ENCODE data around the gene C1orf21.

C1orf21 gene

DNA sequence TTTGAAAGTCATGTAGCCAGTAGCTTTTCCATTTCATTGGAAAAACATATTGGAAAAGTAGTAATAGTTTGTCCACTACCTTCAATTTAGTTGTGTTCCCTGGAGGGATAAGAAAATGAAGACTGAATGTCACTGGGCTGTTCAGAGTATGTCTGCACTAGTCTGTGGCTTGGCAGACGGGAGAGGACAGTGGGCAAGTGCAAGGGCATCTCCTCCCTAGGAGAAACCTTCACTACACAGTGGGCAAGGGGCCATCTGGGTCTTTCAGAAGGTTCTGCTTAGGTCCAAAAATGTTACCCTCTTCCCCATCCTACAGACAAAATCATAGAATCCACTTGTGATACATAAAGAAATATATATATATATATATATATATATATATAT lies 118.1 kb downstream of the C1orf21 start:
- TF ChIP-seq GATA3 (IDR thresholded peaks at IDR 0.05; ENCODE audit: low read depth, low read length), result no peak

DNA sequence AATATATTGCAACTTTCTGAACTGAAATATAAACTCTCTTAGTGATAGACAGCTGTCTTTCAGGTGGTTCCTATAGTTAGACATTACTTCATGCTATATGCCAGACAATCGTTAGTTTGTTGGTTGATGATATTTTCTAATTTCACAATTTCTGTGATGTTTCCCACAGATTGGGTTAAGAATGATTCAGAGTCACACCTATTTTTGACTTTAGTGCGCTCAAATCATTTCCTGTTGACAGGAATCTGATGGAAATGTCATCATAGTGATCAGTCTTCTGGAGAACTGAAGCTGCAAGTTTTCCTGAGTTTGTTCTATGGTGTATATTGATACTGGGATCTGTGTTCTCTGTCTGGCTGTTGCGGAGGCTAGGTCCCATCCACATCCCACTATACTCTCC lies 119.7 kb downstream of the C1orf21 start:
- TF ChIP-seq GATA2 (IDR thresholded peaks at IDR 0.05; ENCODE audit: low read depth, low read length), result no peak
- no peak for TF ChIP-seq GATA3 (IDR thresholded peaks at IDR 0.05; ENCODE audit: low read depth, low read length)

DNA sequence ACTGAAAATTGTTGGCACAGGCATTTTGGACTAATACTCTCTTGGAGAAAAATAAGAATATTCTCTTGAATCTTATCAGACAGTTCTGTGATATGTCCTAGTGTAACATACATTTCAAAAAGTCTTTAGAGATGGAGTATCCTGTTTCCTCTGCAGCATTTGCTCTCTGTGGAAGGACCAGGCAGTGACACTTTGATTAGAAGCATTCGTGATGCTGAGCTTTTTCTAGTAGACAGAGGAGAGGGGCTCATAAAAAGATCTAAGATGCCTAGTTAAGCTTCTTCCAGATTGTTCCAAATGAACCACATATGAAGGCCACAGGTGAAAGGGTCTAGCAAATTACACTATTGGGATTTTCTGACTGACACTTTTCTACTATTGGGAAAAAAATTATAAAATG lies 120.3 kb downstream of the C1orf21 start:
- no peak for TF ChIP-seq GATA2 (IDR thresholded peaks at IDR 0.05; ENCODE audit: low read depth, low read length)
- no peak for TF ChIP-seq GATA3 (IDR thresholded peaks at IDR 0.05; ENCODE audit: low read depth, low read length)

DNA sequence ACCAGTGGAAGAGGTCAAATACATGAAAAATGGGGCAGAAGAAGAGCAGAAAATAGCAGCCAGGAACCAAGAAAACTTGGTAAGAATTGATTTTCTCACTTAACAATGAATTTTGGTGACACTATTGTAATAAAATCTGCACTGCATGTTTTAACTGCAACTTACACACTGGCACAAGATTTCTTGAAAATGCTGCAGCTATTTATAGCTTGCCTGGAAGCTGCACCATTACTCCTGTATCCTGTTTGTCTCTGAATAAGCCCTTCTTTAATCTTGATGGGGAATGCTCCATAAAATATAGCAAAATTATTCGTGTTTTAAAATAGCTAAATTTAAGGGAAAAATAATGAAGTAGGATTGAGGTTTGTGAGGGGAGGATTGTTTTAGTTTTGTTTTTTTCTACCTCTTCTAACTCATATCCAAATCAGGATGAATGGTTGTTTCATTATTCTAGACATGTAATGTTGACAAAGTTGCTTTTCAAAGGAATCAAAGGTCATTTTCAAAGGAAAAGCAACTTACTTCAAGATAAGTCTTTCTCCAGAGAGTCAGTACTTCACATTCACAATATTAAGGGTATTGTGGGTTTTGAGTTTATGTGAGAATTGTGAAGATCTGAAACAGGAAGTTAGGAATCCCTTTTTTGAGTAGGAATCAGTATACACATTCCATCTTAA lies 120.9 kb downstream of the C1orf21 start:
- no peak for TF ChIP-seq GATA3 (IDR thresholded peaks at IDR 0.05; ENCODE audit: low read depth, low read length)
- TF ChIP-seq GATA2 (IDR thresholded peaks at IDR 0.05; ENCODE audit: low read depth, low read length), result no peak

DNA sequence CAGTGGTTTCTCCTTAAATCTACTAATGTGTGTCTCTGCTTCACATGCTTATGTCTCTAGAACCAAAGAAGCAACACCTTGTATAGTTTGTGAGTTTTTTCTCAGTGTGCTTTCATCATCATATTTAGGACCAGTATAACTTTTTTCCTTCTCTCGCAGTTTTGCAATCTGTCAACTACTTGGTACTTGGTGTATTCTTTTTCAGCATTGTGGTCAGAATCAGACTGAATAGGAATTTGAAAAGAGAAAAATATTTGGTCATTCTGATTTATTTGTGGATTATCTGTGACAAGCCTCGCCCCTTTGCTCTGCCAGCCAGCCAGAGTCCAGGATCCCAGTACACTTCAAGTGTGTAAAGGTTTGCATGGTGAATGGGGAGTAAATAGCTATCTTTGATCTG lies 122.3 kb downstream of the C1orf21 start:
- no peak for TF ChIP-seq GATA3 (IDR thresholded peaks at IDR 0.05; ENCODE audit: low read depth, low read length)

DNA sequence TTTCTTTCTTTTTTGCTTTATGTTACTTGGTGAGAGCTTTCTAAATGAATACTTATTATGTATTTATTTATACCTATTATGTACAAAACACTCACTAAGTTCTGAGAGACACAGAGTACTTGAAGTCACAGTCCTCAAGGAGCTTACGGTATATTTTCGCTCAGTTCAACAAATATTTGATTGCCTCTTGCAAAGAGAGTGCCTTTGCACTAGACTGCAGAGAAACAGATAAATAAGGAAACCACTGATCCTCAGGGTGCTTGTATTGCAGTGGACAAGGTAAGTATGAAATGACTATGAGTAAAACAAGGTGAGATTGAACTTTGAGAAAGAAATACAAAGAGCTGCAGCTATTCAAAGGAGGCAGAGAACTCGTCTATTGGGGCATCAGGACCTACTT lies 123.3 kb downstream of the C1orf21 start:
- no peak for TF ChIP-seq GATA2 (IDR thresholded peaks at IDR 0.05; ENCODE audit: low read depth, low read length)
- no peak for TF ChIP-seq GATA3 (IDR thresholded peaks at IDR 0.05; ENCODE audit: low read depth, low read length)

DNA sequence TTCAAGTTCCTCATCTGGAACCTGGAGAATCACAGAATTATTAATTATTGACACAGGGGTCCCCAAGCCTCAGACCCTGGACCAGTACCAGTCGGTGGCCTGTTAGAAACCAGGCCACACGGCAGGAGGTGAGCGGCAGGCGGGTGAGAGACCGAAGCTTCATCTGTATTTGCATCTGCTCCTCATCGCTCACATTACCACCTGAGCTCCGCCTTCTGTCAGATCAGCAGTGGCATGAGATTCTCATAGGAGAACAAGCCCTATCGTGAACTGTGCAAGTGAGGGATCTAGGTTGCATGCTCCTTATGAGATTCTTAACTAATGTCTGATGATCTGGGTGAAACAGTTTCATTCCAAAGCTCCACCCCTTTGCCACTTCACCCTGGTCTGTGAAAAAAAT lies 125.9 kb downstream of the C1orf21 start:
- TF ChIP-seq GATA3 (IDR thresholded peaks at IDR 0.05; ENCODE audit: low read depth, low read length) (no peak), GATA2 (IDR thresholded peaks at IDR 0.05; ENCODE audit: low read depth, low read length) (no peak)

DNA sequence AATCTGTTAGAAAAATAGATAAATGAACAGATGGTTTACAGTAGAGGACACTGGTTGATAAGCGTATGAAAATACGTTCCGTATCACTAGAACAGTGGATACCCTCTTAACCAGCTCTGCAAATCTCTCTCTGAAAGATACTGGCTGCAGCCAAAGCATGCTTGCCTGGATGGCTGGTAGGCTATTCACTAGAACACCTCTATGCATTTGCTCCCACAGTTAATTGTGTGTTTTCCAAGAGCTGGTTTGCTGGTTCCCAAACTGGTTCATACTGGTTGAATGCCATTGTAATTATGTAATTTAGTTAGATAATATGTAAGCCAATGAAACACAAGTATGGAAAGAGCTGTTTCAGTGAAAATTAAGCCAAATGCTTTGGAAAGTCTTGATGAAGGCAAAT lies 126.6 kb downstream of the C1orf21 start:
- TF ChIP-seq GATA3 (IDR thresholded peaks at IDR 0.05; ENCODE audit: low read depth, low read length), result no peak
- no peak for TF ChIP-seq GATA2 (IDR thresholded peaks at IDR 0.05; ENCODE audit: low read depth, low read length)

DNA sequence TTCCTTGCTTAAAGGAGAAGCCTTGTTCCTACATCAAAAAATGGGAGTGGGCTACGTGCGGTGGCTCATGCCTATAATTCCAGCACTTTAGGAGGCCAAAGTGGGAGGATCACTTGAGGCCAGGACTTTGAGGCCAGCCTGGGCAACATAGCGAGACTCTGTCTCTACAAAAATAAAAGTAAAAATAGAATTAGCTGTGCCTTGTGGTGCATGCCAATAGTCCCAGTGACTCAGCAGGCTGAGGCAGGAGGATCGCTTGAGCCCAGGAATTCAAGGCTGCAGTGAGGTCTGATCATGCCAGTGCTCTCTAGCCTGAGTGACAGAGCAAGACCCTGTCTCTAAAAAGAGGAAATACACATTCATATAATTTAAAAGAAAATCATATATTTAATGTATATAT lies 127.1 kb downstream of the C1orf21 start:
- TF ChIP-seq GATA3 (IDR thresholded peaks at IDR 0.05; ENCODE audit: low read depth, low read length) (no peak), GATA2 (IDR thresholded peaks at IDR 0.05; ENCODE audit: low read depth, low read length) (no peak)

DNA sequence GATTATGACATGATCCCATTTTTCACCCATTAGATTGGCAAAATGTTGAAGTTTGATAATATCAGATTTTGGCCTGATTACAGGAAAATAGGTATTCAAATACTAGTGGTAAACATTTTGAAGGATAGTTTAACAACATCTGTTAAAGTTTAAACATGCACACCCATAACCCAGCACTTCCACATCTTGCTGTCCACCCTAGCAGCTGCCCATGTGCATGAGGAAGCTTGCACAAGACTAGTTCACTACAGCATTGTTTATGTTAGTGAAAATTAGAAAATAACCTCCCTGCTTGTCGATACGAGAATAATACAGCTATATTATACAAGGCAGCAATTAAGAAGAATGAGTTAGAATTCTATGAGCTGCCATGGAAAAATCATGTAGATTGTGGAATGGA lies 127.6 kb downstream of the C1orf21 start:
- TF ChIP-seq GATA2 (IDR thresholded peaks at IDR 0.05; ENCODE audit: low read depth, low read length) (no peak), GATA3 (IDR thresholded peaks at IDR 0.05; ENCODE audit: low read depth, low read length) (no peak)

DNA sequence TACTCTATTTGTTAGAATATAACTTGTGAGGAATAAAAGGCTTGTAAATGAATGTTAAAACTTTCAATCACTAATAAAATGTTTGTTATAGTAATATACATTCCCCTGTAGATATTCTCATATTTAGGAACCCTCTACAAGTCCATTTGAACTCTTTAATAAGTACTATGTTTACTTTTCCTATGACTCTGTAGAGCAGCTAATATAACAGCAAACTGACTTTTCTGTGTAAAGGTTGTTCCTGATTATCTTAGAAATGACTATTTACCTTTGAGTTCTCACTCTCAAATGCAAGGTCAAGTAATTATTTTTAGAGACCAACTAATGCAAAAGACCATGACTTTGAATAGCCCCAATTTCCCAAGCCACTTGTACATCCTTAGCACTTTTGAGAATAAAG lies 130.3 kb downstream of the C1orf21 start:
- no peak for TF ChIP-seq GATA3 (IDR thresholded peaks at IDR 0.05; ENCODE audit: low read depth, low read length)
- TF ChIP-seq GATA2 (IDR thresholded peaks at IDR 0.05; ENCODE audit: low read depth, low read length), result no peak

DNA sequence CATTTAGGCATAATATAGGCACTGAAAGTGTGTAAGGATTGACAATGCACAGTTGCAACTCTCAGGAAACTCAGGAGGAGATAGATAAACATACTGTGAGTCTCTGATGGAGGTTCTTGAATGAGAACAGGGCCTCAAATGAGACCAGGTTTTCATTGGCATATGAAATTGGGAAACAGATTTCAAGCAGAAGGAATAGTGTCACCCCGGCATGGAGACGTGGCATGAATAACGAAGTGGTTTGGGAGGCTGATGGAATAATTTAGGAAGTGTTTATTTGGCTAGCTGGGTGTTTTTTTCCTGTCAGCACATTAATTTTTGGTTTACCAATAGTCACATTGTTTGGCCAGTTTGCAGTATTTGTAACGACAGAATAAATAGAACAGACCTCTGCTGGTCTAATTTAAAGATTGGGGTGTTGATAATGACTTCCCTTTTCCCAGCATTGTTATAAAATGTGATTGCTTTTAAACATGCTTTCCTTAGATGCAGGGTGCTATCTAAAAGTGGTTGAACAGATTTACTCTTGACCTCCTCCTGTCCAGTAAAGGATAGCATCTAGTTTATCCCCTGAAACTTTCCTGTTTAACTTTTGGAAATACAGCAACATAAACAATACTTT lies 132.0 kb downstream of the C1orf21 start:
- no peak for TF ChIP-seq GATA3 (IDR thresholded peaks at IDR 0.05; ENCODE audit: low read depth, low read length)
- TF ChIP-seq GATA2 (IDR thresholded peaks at IDR 0.05; ENCODE audit: low read depth, low read length), result no peak

DNA sequence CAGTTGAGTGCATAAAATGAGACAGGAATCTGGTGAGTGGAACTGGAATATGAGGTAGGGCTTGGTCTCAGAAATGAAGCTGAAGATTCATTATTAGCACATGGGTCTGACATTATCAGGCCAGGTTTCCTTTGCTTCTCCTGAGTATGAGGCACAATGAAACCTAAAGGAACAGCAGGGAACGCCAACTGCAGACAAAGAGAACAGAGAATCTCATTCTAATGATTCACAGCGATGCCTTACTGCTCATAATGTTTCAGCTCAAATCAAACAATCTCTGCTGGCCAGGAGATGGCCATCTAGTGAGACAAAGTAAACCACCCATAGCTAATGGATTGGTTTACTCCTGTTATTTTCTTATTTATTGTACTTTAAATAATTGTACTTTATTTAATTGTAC lies 133.5 kb downstream of the C1orf21 start:
- TF ChIP-seq GATA3 (IDR thresholded peaks at IDR 0.05; ENCODE audit: low read depth, low read length) (no peak), GATA2 (IDR thresholded peaks at IDR 0.05; ENCODE audit: low read depth, low read length) (no peak)

DNA sequence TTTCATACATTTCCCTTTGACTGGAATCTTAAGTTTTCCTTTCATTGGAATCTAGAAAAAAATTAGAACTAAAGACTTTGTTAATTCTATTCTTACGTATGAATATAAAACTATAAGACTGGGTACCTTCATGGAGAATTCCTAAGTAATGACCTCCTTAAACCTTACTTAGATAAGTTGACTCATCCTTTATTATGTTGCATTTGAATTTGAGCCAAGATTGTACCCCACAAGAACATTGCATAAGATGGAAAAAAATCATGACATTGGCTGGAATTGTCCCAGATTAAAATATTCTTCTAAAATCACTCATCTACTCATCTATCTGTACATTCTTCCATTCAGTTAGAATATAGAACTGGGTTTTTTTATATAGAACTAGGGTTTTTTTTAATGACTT lies 137.4 kb downstream of the C1orf21 start:
- TF ChIP-seq GATA2 (IDR thresholded peaks at IDR 0.05; ENCODE audit: low read depth, low read length) (no peak), GATA3 (IDR thresholded peaks at IDR 0.05; ENCODE audit: low read depth, low read length) (no peak)

DNA sequence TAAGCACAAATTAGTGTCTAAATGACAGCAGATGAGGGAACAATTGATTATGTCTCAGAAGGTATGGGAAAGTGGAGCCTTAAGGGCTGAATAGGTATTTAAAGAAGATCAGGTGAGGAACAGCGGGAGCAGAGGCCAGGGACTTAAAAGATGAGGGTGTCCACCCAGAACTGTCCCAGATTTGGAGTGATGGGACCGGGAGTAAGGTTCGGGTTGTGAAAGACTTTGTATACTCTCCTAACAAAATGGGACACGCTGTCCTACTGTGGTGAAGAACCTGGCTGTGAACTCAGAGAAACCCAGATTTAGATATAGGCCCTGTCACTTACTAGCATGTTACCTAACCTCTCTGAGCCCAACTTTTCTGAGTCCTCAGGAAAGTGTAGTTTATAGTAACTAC lies 140.6 kb downstream of the C1orf21 start:
- TF ChIP-seq GATA2 (IDR thresholded peaks at IDR 0.05; ENCODE audit: low read depth, low read length) (no peak), GATA3 (IDR thresholded peaks at IDR 0.05; ENCODE audit: low read depth, low read length) (no peak)

DNA sequence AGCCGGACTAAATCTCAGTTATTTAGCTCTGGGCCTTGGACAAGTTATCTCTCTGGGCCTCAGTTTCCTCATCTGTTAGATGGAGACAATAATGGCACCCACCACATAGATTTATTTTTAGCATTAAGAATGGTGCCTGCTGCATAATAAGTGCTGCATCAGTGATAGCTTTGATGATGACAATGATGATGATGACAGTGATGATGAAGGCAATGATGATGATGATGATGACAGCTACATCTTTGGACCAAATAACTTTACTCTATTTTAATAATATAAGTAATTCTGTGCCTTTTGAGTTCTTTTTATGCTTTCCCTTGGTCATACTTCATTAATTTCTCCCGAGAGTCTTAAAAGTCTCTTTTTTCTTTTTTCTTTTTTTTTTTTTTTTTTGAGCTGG lies 143.4 kb downstream of the C1orf21 start:
- TF ChIP-seq GATA3 (IDR thresholded peaks at IDR 0.05; ENCODE audit: low read depth, low read length) (no peak), GATA2 (IDR thresholded peaks at IDR 0.05; ENCODE audit: low read depth, low read length) (no peak)
